ENCODE results near the gene FFAR1. TPM values are rescaled to one million over a fixed set of nuclear protein-coding genes. Genes with fewer than 3 reads are reported as not detected.

Gene FFAR1
- total RNA-seq, 4 donors from 2014 or later, result not detected

DNA sequence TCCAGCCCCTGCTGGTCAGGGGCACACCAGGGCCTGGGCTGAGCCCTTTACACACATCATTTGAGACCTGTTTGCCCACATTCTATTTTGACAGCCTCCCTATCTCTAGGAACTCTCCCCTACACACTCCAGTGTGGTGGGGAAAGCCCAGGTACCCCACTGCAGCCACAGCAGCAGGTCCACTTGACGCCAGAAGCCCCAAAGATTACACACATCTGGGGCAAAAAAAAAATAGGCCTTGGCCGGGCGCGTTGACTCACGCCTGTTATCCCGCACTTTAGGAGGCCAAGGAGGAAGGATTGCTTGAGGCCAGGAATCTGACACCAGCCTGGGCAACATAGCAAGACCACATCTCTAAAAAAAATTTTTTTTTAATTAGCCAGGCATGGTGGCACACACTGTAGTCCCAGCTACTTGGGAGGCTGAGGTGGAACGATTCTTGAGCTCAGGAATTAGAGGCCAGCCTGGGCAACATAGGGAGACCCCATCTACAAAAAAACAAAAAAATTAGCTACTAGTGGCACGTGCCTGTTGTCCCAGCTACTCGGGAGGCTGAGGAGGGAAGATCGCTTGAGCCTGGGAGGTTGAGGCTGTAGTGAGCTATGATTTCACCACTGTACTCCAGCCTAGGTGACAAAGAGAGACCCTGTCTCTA is 36.8 kb upstream of the FFAR1 start:
- WGBS, 2 donors, result 87 to 93% methylated on average over 10 of the region's 10 CpGs
- H3K4me3 ChIP-seq (ENCODE audit: low read depth, poor library complexity, severe bottlenecking), result no peak overlapping the region
- intact Hi-C loops (cut with DNase I; ENCODE audit: low total_unique reads), result no loop called here
- DNase-seq (ENCODE audit: low spot score in 2 of 2), result no peak
- TF ChIP-seq, protein P1, sequence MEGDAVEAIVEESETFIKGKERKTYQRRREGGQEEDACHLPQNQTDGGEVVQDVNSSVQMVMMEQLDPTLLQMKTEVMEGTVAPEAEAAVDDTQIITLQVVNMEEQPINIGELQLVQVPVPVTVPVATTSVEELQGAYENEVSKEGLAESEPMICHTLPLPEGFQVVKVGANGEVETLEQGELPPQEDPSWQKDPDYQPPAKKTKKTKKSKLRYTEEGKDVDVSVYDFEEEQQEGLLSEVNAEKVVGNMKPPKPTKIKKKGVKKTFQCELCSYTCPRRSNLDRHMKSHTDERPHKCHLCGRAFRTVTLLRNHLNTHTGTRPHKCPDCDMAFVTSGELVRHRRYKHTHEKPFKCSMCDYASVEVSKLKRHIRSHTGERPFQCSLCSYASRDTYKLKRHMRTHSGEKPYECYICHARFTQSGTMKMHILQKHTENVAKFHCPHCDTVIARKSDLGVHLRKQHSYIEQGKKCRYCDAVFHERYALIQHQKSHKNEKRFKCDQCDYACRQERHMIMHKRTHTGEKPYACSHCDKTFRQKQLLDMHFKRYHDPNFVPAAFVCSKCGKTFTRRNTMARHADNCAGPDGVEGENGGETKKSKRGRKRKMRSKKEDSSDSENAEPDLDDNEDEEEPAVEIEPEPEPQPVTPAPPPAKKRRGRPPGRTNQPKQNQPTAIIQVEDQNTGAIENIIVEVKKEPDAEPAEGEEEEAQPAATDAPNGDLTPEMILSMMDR (IDR thresholded peaks at IDR 0.05), result no peak
- TF ChIP-seq POLR2A (IDR thresholded peaks at IDR 0.05), result no peak

DNA sequence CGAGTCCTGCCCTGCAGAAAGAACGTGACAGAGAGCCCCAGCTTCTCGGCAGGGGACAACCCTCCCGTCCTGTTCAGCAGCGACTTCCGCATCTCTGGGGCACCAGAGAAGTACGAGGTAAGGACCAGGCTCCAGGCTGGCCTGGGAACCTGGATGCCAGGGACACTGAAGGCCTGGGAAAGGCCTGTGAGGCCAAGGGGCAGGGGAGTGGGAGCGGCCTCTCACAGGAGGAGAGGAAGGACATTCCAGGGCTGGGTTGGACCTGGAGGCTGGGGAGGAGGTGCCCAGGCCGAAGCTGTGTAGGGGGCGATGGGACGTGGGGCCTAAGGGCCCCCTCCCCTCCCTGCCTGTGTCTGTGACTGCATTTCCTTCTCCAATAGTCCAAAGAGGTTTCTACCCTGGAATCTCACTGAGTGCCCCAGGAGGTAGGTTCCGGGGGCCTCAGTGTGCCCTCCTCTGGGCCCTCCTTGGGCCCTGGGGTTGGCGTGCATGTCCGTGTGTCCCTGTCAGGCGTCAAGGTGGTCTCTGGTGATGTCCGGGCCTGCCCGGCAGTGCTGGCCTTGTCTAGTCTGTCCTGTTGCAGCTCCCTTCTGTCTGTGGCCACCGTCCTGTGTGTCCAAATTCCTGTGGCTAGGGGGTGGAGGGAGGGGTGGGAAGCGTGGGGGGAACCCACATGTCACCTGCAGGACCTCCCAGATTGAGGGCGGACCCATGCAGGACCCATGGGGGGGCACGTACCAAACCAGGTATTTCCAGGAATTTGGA is 35.6 kb upstream of the FFAR1 start:
- no peak for DNase-seq (ENCODE audit: low spot score in 2 of 2)
- 86 to 93% methylated on average over 18 of the region's 21 CpGs for WGBS, 2 donors
- H3K4me3 ChIP-seq (ENCODE audit: low read depth, poor library complexity, severe bottlenecking), result no peak overlapping the region
- TF ChIP-seq, protein P1 (IDR thresholded peaks at IDR 0.05), result no peak
- no peak for TF ChIP-seq POLR2A (IDR thresholded peaks at IDR 0.05)
- intact Hi-C loops (cut with DNase I; ENCODE audit: low total_unique reads), result no loop called here

DNA sequence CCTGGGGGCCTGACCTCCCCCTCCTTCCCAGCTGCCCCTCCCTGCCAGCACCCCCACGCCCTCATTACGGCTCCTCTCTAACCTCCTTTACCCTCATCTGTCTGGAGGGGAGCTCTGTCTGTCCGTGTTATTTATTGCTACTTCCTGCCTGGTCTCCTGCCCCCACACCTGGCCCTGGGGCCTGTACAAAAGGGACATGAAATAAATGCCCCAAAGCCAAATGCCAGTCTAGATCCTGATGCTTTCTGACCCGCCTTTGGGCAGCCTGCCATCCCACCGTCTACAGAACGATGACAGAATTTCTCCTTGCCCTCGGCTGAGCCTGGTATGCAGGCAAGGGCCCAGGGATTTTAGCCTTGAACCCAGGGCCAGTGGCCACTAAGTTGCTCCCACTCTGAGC is 34.1 kb upstream of the FFAR1 start:
- TF ChIP-seq POLR2A (IDR thresholded peaks at IDR 0.05), result no peak
- 28 to 31% methylated on average over 7 of the region's 7 CpGs for WGBS, 2 donors

DNA sequence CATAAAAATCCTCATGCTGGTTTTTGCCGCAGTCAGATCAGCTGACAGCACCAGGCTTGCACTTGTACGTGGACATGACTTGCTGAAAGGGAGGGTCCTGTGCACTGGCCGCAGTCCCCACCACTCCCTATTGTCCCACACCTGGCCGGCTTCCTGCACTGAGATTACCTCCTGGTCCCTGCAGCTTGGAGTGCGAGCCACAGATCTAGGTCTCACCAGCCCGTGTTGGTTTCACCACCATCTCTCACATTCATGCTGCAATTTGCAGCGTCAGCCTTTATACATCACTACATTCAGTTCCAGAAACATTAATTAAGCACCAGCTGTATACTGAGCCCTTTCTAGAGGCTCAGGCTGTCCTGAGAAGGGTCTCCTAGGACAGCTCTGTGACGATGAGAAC is 33.7 kb upstream of the FFAR1 start:
- intact Hi-C loops (cut with DNase I; ENCODE audit: low total_unique reads), result no loop called here
- TF ChIP-seq, protein P1 (IDR thresholded peaks at IDR 0.05), result no peak
- no peak for TF ChIP-seq POLR2A (IDR thresholded peaks at IDR 0.05)
- no peak for DNase-seq (ENCODE audit: low spot score in 2 of 2)
- 81% methylated on average over 8 of the region's 8 CpGs for WGBS, 2 donors
- no peak overlapping the region for H3K4me3 ChIP-seq (ENCODE audit: low read depth, poor library complexity, severe bottlenecking)

More for the DNA sequence above, 34.1 kb upstream of the FFAR1 start:
- no peak overlapping the region for H3K4me3 ChIP-seq (ENCODE audit: low read depth, poor library complexity, severe bottlenecking)
- intact Hi-C loops (cut with DNase I; ENCODE audit: low total_unique reads), result no loop called here
- no peak for DNase-seq (ENCODE audit: low spot score in 2 of 2)

DNA sequence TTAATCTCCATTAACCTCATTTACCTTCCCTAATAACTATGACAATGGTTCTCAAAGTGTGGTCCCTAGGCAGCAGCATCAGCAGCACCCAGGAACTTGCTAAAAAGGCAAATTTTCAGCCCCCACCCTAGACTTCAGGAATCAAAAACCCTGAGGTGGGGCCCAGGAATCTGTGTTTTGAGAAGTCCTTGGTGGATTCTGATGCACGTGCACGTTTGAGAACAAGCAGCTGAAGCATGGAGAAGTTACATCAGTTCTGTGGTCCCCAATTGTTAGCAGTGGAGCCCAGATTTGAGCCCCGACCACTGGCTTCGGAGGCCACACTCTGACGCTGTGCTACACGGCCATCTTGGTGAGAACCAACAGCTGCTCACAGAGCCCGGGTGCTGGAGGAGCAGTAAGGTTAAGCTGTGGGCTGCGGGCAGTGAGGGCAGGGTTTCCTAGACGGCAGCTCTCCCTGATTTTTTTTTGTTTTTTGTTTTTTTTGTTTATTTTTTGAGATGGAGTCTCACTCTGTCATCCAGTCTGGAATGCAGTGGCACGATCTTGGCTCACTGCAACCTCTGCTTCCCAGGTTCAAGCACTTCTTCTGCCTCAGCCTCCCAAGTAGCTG is 32.7 kb upstream of the FFAR1 start:
- intact Hi-C loops (cut with DNase I; ENCODE audit: low total_unique reads), result no loop called here
- no peak for TF ChIP-seq POLR2A (IDR thresholded peaks at IDR 0.05)
- TF ChIP-seq, protein P1 (IDR thresholded peaks at IDR 0.05), result no peak
- WGBS, 2 donors, result 87 to 91% methylated on average over 10 of the region's 10 CpGs
- H3K4me3 ChIP-seq (ENCODE audit: low read depth, poor library complexity, severe bottlenecking), result no peak overlapping the region
- DNase-seq (ENCODE audit: low spot score in 2 of 2), result no peak

DNA sequence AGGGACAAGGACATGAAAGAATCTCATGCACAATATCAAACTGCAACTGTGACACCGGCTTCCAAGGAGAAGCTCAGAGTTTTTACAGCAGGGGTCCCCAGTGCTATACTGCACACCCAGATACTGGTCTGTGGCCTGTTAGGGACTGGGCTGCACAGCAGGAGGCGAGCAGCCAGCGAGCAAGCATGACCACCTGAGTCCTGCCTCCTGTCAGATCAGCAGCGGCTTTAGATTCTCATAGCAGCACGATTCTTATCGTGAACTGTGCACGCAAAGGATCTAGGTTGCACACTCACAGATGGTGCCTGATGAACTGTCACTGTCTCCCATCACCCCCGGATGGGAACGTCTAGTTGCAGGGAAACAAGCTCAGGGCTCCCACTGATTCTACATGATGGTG is 31.8 kb upstream of the FFAR1 start:
- DNase-seq (ENCODE audit: low spot score in 2 of 2), result no peak
- TF ChIP-seq, protein P1 (IDR thresholded peaks at IDR 0.05), result no peak
- no peak for TF ChIP-seq POLR2A (IDR thresholded peaks at IDR 0.05)
- no peak overlapping the region for H3K4me3 ChIP-seq (ENCODE audit: low read depth, poor library complexity, severe bottlenecking)
- 84 to 86% methylated on average over 9 of the region's 9 CpGs for whole genome bisulfite sequencing, 2 donors
- intact Hi-C loops (cut with DNase I; ENCODE audit: low total_unique reads), result no loop called here

Measured in lower leg skin (tissue), 4 donors.